HEK293T (cell line): ENCODE data around the gene CMC1.

Experiments
- BHLHE40 ChIP-seq: fragments of 450-650 bp; IDR thresholded peaks from 2 replicates; pipeline ENCODE4 v1.6.1; 2016; ENCODE audit warnings: mild to moderate bottlenecking, moderate library complexity, borderline replicate concordance
- HDGF ChIP-seq: fragments of 450-650 bp; IDR thresholded peaks from 2 replicates; pipeline ENCODE4 v1.6.1; 2017; ENCODE audit warnings: antibody characterized with exemption, borderline replicate concordance
- ZNF384 ChIP-seq: fragments of 450-650 bp; IDR thresholded peaks from 2 replicates; pipeline ENCODE4 v1.6.1; 2016

- TF ChIP-seq ZNF384 (no peak), HDGF (no peak), BHLHE40 (no peak)
Observed at GRCh38 chr3:28345690-28346089, 104.3 kb downstream of the CMC1 start.
